Measurements from ENCODE around the gene PCDH18. TPM values are rescaled to one million over a fixed set of nuclear protein-coding genes. Genes with fewer than 3 reads are reported as not detected.
"Not testable (repeated sequence)": the region's sequence is repeated elsewhere in the genome, so short reads cannot be mapped to it uniquely, and the experiment has no call there.

The PCDH18 gene
- total RNA-seq, 2 experiments from 2014 or later: 0.18 to 0.38 TPM

DNA sequence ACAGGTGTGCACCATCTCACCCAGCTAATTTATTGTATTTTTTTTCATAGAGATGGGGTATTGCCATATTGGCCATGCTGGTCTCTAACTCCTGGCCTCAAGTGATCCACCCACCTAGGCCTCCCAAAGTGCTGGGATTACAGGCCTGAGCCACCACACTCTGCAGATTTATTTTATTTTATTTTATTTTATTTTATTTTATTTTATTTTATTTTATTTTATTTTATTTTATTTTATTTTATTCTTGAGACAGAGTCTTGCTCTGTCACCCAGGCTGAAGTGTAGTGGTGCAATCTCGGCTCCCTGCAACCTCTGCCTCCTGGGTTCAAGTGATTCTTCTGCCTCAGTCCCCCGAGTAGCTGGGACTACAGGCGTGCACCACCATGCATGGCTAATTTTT is 15.0 kb downstream of the PCDH18 start:
- H3K27me3 Mint-ChIP-seq; DNase-seq; H3K27ac Mint-ChIP-seq; POLR2A ChIA-PET; H3K4me3 Mint-ChIP-seq; CTCF ChIA-PET; H3K4me1 Mint-ChIP-seq; H3K36me3 Mint-ChIP-seq (ENCODE audit: low read depth); H3K9me3 Mint-ChIP-seq: not testable (repeated sequence)

DNA sequence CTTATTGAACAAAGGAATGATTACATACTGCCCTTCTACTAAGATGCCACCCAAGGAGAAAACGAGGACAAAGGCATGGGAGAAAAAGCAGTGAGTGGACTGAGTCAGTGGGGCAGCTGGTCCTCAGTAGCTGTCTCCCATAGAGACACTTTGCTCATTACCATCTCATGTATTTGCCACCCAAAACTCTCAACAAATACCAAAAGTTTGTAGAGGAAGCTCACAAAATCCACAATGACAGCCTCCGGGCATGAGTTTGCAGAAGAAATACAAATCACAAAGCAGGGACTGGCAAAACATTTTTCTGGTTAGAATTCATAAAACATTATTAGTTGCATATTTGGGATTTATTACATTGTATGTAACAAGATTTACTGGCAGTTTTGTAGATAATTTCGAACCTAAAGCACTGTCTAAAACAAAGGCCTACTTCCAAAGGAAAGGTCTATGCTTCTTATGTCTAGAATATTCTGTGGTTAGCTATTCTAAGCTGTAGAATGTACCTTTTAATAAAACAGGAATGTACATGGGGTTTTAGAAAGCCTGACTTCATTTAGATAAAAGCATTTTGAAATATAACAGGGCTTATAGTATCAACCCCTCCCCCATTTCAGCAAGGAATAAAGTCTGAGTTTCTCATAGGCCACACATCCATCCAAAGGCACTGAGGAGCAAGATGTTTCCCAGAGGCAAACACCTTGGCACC is 17.7 kb downstream of the PCDH18 start:
- Mint-ChIP-seq H3K4me1 (no peaks in the 10 kb centered on the region), H3K36me3 (ENCODE audit: low read depth) (no peaks in the 10 kb centered on the region), H3K4me3 (no peak overlapping the region), H3K9me3 (no peaks in the 10 kb centered on the region), H3K27ac (no peak overlapping the region), H3K27me3 (no peaks in the 10 kb centered on the region)
- CTCF ChIA-PET: no interaction called here
- POLR2A ChIA-PET: no interaction called here
- DNase-seq: no peak

DNA sequence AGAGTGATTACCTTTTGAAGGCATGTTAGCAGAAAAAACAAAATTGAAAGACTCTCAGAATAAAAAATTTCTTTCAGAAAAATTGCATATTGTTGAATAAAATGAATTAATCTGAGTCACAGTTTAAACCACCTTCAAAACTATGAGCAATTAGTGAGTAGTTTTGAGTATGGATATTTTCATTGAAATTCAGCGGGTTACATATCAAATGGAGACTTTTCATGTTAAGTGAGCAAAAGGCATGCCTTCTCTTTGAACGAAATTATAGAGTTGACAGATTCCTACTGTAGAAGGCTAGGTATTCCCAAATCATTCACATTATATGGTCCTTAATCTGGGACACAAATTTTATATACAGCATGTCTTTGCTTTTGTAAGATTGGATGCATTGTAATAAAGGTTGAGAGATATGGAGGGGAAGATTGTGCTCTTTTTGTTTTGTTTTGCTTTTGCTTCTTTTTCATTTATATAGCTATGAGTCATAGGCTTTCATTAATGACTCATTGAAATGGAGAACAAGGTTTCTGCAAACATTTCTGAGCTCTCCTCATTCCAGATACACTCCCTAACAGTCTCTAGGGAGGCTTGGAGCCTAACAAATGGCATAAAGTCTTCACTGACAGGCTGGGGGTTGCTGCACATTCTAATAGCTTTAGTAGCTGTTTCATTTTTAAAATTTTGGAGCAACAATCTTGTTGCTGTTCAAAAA is 21.6 kb downstream of the PCDH18 start:
- Mint-ChIP-seq H3K4me1 (no peaks in the 10 kb centered on the region), H3K27me3 (no peaks in the 10 kb centered on the region), H3K4me3 (no peak overlapping the region), H3K27ac (no peak overlapping the region), H3K36me3 (ENCODE audit: low read depth) (no peaks in the 10 kb centered on the region), H3K9me3 (no peaks in the 10 kb centered on the region)
- CTCF ChIA-PET: no interaction called here
- DNase-seq: no peak
- POLR2A ChIA-PET: no interaction called here

DNA sequence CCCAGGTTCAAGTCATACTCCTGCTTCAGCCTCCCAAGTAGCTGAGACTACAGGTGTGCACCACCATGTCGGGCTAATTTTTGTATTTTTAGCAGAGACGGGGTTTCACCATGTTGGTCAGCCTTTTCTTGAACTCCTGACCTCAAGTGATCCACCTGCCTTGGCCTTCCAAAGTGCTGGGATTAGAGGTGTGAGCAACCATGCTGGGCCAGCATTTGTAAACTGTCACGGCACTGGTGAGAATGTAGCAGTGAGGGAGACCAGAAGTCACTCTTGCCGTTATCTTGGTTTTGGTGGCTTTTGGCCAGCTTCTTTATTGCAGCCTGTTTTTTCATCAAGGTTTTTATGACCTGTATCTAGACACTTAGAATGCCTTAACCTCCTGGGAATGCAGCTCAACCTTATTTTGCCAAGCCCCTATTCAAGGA is 22.4 kb downstream of the PCDH18 start:
- H3K27ac Mint-ChIP-seq: no peak overlapping the region
- ChIA-PET CTCF (no interaction called here), POLR2A (no interaction called here)
- no peak overlapping the region for H3K4me3 Mint-ChIP-seq
- no peaks in the 10 kb centered on the region for H3K4me1 Mint-ChIP-seq
- H3K9me3 Mint-ChIP-seq: no peaks in the 10 kb centered on the region
- DNase-seq: no peak
- H3K36me3 Mint-ChIP-seq (ENCODE audit: low read depth): no peaks in the 10 kb centered on the region
- H3K27me3 Mint-ChIP-seq: no peaks in the 10 kb centered on the region

DNA sequence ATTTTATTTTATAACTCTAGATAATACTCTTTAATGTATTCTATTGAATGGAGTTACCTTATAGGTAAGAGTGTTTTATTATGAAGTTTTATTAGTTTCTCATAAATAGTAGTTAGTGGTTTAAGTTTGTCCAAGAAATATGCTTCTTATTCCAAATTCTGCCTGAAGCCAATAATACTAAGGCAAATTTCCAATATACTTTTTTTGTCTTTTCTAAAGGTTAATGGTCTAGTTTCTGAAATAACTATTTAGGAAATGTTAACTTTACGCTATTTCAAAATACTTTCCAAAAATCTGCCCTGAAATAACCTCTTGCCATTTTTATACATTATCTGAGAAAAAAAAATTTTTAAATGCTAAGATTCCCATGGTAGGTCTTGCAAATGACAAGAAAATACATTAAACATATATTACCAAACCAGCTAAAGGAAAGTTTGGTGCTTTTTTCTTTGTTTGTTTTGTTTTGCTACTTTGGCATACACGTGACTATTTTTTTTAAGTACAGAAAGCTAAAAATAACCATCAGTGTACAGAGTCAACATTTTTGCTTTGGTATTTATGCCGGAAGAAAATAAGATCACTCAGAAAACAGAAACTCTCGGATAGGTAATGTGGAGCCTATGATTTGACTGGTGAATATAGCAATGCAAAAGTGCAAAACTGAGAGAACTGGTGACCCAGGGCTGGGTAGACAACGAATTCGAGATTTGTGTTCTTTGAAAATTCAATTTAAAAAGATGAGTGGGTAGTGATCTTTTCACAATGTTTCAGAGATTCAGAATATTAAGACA is 29.8 kb downstream of the PCDH18 start:
- ChIA-PET POLR2A (no interaction called here), CTCF (no interaction called here)
- DNase-seq: no peak
- Mint-ChIP-seq H3K27ac (no peak overlapping the region), H3K27me3 (no peaks in the 10 kb centered on the region), H3K9me3 (no peaks in the 10 kb centered on the region), H3K36me3 (ENCODE audit: low read depth) (no peaks in the 10 kb centered on the region), H3K4me3 (no peak overlapping the region), H3K4me1 (no peaks in the 10 kb centered on the region)

DNA sequence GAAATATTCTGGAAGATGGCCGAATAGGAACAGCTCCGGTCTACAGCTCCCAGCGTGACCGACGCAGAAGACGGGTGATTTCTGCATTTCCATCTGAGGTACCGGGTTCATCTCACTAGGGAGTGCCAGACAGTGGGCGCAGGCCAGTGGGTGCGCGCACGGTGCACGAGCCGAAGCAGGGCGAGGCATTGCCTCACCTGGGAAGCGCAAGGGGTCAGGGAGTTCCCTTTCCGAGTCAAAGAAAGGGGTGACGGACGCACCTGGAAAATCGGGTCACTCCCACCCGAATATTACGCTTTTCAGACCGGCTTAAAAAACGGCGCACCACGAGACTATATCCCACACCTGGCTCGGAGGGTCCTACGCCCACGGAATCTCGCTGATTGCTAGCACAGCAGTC is 36.0 kb downstream of the PCDH18 start:
- H3K36me3 Mint-ChIP-seq (ENCODE audit: low read depth); H3K27ac Mint-ChIP-seq; CTCF ChIA-PET; H3K4me1 Mint-ChIP-seq; DNase-seq; H3K27me3 Mint-ChIP-seq; H3K9me3 Mint-ChIP-seq; H3K4me3 Mint-ChIP-seq; POLR2A ChIA-PET: not testable (repeated sequence)

DNA sequence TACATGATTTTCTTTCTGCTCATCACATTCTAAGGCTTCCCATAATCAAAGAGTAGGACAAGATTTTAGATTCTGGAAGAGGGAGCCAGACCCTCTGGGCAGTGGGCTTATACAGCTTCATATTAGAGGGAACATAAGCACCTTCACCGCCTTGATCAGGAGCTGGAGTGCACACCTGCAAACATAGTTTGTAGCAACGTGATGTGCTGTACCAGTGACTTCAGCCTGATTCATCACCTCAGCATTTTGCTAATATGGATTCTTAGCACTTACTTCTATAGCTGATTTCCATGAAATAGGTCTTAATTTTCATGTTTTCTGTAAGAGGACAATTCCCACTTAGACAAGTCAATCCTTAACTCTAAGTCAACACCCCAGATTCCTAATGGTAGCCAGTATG is 36.7 kb downstream of the PCDH18 start:
- CTCF ChIA-PET: no interaction called here

DNA sequence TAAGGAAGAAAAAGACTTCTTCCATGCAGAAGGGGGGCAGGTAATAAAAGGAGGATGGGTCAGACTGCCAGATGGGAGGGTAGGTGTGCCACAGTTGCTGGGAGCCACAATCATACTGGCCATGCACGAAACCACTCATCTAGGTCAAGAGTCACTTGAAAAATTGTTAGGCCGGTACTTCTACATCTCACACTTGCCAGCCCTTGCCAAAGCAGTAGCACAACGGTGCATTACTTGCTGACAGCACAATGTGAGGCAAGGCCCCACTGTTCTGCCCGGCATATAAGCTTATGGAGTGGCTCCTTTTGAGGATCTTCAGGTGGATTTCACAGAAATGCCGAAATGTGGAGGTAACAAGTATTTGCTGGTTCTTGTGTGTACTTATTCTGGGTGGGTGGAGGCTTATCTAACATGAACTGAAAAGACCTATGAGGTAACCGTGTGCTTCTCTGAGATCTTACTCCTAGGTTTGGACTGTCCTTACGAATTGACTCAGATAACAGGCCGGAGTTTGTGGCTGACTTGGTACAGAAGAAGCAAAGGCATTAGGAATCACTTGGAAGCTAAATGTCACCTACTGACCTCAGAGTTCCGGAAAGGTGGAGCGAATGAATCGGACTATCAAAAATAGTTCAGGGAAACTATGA is 48.9 kb downstream of the PCDH18 start:
- H3K4me3 Mint-ChIP-seq; H3K36me3 Mint-ChIP-seq (ENCODE audit: low read depth); DNase-seq; H3K4me1 Mint-ChIP-seq; H3K27ac Mint-ChIP-seq; POLR2A ChIA-PET; H3K9me3 Mint-ChIP-seq; CTCF ChIA-PET; H3K27me3 Mint-ChIP-seq: not testable (repeated sequence)

More for the DNA sequence above, 36.7 kb downstream of the PCDH18 start:
- H3K36me3 Mint-ChIP-seq (ENCODE audit: low read depth): no peaks in the 10 kb centered on the region
- no peak overlapping the region for H3K4me3 Mint-ChIP-seq
- POLR2A ChIA-PET: no interaction called here
- H3K9me3 Mint-ChIP-seq: peaks cover 2% of the 10 kb centered on the region
- H3K27me3 Mint-ChIP-seq: no peaks in the 10 kb centered on the region
- no peak overlapping the region for H3K27ac Mint-ChIP-seq
- H3K4me1 Mint-ChIP-seq: no peaks in the 10 kb centered on the region
- DNase-seq: no peak

DNA sequence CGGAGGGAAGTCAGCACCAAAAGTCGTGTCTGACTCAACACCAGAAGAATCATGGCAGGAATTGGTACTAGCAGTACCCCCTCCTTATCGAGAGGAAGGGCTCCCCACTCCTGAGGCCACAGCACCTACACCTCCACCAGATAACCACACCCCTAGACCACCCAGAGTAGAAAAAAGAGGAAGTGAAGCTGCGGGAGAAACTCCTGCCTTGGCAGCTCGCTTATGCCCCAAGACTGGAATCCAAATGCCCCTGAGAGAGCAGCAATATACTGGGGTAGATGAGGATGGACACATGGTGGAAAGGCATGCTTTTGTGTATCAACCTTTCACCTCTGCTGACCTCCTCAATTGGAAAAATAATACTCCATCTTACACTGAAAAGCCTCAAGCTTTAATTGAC is 52.6 kb downstream of the PCDH18 start:
- H3K36me3 Mint-ChIP-seq (ENCODE audit: low read depth); H3K4me1 Mint-ChIP-seq; H3K4me3 Mint-ChIP-seq; DNase-seq; H3K9me3 Mint-ChIP-seq; CTCF ChIA-PET; H3K27ac Mint-ChIP-seq; H3K27me3 Mint-ChIP-seq; POLR2A ChIA-PET: not testable (repeated sequence)

DNA sequence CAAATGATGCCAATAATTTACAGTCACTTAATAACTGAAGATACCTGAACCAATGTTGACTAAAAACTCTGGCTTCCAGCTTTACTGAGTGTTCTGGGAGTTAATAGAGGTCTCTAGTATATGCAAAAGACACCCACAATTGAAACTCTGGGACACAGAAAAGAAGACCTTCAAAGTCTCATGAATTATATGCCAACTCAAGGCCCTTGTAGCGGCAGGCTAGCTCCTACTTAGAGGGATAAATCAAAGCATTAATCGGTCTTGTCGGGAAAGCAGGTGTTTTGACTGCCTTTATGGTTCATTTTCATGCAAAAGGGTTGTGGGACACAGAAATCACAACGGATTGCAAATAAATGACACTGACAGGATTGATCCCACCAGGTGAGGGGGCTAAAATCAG is 55.9 kb downstream of the PCDH18 start:
- Mint-ChIP-seq H3K36me3 (ENCODE audit: low read depth) (no peaks in the 10 kb centered on the region), H3K4me1 (no peaks in the 10 kb centered on the region), H3K4me3 (no peak overlapping the region), H3K27me3 (no peaks in the 10 kb centered on the region), H3K27ac (no peak overlapping the region), H3K9me3 (peaks cover 7% of the 10 kb centered on the region)
- ChIA-PET POLR2A (no interaction called here), CTCF (no interaction called here)
- DNase-seq: no peak

DNA sequence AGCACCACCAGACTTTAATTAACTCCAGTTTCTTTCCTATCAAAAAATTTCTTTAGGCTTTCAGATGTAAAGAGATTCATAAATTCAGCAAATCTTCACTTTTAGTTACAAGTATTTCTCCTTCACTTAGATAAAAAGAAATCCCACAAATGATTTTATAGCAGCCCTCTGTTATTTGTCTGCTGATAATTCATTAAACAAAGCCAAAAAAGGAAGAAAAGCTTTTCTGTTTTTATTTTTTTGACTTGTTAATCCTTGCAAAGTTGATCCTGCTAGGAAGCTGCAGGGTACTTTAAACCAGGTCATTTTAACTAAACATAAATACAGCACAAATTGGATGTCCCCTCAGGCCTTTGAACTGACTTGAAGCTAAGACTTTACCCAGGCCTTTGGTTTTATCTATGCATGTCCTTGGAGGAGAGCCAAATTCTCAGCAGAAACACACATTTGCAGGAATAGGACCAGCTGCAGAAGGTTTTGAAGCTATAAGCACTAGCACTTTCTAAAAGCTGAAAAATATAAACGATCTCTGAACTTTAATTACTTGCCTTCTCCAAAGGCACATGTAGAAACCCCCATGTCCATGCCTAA is 57.5 kb downstream of the PCDH18 start:
- Mint-ChIP-seq H3K27ac (no peak overlapping the region), H3K4me1 (no peaks in the 10 kb centered on the region), H3K4me3 (no peak overlapping the region), H3K36me3 (ENCODE audit: low read depth) (no peaks in the 10 kb centered on the region), H3K9me3 (peaks cover 7% of the 10 kb centered on the region), H3K27me3 (no peaks in the 10 kb centered on the region)
- no peak for DNase-seq
- POLR2A ChIA-PET: no interaction called here
- CTCF ChIA-PET: no interaction called here

DNA sequence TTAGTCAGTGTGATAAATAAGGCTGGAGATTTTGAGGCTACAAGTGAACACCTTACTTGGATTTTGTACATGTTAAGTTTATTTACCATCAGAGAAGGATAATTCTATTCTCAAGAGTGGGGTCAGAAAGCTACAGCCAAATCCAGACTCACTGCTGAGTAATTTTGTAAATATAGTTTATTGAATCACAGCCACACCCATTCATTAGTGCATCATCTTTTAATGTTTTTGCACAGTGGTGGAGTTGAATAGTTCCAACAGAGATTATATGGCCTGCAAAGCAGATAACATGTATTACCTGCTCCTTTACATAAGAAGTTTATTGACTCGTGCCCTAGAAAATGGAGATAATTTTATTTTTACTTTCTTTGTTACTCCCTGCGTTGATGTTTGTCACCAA is 60.4 kb downstream of the PCDH18 start:
- H3K36me3 Mint-ChIP-seq (ENCODE audit: low read depth): no peaks in the 10 kb centered on the region
- H3K27me3 Mint-ChIP-seq: no peaks in the 10 kb centered on the region
- DNase-seq: no peak
- ChIA-PET CTCF (no interaction called here), POLR2A (no interaction called here)
- H3K9me3 Mint-ChIP-seq: peaks cover 8% of the 10 kb centered on the region
- no peaks in the 10 kb centered on the region for H3K4me1 Mint-ChIP-seq
- H3K27ac Mint-ChIP-seq: no peak overlapping the region
- H3K4me3 Mint-ChIP-seq: no peak overlapping the region

DNA sequence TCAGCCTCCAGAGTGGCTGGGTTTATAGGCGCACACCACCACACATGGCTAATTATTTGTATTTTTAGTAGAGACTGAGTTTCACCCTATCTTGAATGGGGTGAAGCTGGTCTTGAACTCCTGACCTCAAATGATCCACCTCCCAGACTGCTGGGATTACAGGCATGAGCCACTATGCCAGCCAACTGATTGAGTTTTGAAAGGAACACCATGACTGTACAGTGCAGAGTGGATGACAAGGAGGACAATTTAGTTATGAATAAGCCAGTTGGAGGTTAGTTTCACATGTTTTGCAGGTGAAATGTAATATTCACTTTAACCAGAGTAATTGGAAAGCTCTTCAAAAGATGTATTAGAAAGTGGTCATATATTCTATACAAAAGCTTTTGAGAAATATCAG is 60.8 kb downstream of the PCDH18 start:
- no peaks in the 10 kb centered on the region for H3K36me3 Mint-ChIP-seq (ENCODE audit: low read depth)
- H3K27ac Mint-ChIP-seq: no peak overlapping the region
- H3K9me3 Mint-ChIP-seq: peaks cover 8% of the 10 kb centered on the region
- H3K4me1 Mint-ChIP-seq: no peaks in the 10 kb centered on the region
- no peak for DNase-seq
- POLR2A ChIA-PET: no interaction called here
- CTCF ChIA-PET: no interaction called here
- H3K27me3 Mint-ChIP-seq: no peaks in the 10 kb centered on the region
- no peak overlapping the region for H3K4me3 Mint-ChIP-seq
